Fibroblast of peridontal ligament (primary cell): Measurements from ENCODE around the gene LHFPL3.
"Not testable (repeated sequence)": the region's sequence is repeated elsewhere in the genome, so short reads cannot be mapped to it uniquely, and the experiment has no call there.

Source experiments
- DNase-seq: peaks from one replicate; pipeline ENCODE4 v3.0.0-alpha.2; 2010; ENCODE audit errors: extremely low read depth

Gene LHFPL3

DNA sequence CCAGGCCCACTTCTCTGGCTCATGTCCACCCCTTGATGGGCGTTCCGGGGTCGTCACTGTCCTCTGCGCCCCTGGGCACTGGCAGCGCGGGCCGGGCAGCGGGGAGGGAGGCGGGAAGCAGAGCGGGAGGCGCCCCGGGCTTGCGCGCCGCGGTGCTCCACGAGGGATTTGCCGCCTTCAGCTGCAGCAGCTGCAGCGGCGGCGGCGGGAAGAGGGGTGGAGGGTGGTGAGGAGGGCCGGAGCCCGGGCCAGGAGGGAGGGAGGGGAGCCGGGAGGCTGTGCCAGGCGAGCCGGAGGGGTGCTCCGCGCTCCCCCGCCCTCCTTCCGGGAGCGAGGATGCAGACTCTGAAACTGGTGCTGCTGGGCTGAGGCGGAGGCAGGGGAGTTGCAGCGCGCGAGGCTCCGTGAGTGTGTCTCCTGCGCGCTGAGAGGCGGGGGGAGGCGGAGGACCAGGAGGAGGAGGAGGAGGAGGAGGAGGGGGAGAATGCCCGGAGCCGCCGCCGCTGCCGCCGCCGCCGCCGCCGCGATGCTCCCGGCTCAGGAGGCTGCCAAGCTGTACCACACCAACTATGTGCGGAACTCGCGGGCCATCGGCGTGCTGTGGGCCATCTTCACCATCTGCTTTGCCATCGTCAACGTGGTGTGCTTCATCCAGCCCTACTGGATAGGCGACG, at the start of gene LHFPL3:
Gene LHFPL3 (plus strand): TSS at position 308 of the 674 bp plus-strand sequence.
- DNase-seq, result no peak

GRCh38 chr7:104281685-104282084, 46.7 kb upstream of the LHFPL3 start:
- not testable (repeated sequence) for DNase-seq

DNA sequence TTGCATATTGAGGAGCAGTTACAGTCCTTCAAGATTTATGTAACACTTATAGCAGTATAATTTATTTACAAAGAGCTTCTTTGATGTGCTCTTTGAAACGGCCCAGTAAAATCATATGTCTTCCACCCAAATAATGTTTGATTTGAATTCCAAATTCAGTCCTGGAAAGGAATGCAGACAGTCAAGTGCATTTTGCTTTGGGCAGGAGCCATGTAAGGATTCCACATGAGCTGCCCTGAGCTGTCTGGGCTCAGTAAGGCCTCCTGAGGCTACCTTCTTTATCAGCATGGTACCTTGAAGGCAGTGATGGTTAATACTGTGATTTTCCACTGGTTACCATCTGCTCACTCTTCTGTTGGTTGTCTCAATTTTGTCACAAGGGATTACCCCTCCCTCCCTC, 41.6 kb upstream of the LHFPL3 start:
- no peak for DNase-seq

GRCh38 chr7:104288137-104288536, 40.3 kb upstream of the LHFPL3 start:
- no peak for DNase-seq

DNA sequence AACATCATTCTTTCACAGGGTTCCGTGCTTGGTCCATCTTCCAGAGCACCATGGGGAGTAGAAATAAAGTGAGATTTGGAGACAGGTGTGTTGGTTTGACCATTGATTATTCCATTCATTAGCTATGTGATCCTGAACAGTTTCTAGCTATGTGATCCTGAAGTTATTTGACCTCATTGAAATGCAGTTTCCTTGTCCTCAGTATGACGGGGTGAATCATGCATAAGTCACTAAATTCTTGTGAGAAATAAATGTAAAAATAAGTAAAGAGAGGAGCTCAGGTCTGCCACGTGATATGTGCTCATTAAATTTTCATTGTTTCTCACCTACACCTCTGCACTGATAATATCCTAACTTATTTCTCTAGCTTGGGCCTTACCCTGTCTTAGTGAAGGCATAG, 34.1 kb upstream of the LHFPL3 start:
- DNase-seq, result no peak

DNA sequence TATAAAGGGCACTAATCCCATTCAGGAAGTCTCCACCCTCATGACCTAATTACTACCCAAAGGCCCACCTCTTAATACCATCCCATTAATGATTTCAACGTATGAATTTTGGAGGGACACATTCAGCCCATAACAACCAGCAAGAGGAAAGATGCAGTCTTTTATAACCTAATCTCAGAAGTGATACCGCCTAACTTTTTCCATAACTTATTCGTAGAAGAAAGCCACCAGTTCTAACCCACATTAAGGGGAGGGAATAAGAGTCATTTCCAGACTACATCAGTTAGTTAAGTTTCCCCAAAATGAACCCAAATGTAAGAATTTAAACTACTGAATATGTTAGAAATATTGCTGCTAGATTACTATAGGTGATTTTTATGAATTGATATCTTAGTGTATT, 32.1 kb upstream of the LHFPL3 start:
- DNase-seq, result no peak

DNA sequence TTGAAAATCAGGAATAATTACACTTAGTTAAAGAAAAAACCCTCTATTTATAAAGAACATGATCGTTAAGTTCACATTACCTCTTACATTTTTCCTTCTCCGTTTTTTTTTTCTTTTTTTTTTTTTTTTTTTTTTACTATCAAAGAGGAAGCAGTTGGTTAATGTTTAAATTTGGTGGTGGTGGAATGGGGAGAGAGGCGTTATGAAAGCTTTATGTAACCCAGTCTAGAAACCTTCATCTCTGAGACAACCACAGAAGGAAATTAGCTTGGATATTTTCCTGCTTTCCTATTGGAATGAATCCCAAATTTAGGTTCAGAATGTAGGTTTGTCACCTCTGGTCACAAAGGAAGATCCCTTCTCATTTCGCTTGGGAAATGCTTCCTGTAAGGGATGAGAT, 31.5 kb upstream of the LHFPL3 start:
- DNase-seq, result no peak

GRCh38 chr7:104299323-104299722, 29.1 kb upstream of the LHFPL3 start:
- DNase-seq, result no peak

- no peak for DNase-seq
These were observed 28.6 kb upstream of the LHFPL3 start for GRCh38 chr7:104299777-104300176.

DNA sequence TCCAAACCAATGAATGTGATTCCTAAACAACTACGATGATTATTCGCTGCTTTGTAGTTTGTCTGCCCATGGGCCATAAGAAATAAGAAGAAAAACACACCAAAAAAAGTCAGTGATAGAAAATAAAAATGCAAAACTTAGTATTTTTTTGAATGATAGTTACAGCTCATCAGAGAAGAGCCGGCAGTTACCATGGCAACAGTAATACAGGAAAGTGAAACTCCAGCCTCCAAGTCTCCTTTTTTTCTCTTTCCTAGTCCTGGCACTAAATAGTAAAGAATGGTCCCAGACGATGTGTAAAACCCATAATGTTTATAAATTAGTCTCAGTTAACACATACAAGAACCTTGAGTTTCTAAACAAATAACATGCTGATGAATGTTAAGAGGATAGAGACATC, 21.6 kb upstream of the LHFPL3 start:
- no peak for DNase-seq

GRCh38 chr7:104317948-104318629, 10.3 kb upstream of the LHFPL3 start:
- DNase-seq, result no peak

DNA sequence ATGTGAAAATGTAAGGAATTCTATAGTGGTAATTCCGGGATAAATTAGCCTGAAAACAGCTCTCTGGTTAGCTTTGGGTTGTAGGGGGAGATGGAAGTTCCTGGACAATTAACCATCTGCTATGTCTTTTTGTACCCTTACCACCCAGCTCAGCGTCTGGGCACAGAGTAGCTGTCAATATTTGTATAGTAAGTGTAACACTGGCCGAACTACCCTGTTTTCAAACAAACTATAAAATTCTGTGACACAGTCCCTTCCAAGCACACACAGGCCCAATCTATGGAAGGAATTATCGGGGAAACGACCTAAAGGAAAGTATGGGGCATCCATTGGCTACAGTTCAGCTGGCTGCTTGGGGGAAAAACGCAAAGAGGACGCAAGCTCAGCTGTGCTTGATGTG, 869 bp upstream of the LHFPL3 start:
- DNase-seq, result no peak

GRCh38 chr7:104327938-104328295, 486 bp upstream of the LHFPL3 start:
- DNase-seq, result no peak

- DNase-seq, result no peak
These were observed 795 bp downstream of the LHFPL3 start for GRCh38 chr7:104328970-104329825.

GRCh38 chr7:104341546-104341945, 13.1 kb downstream of the LHFPL3 start:
- DNase-seq, result no peak

- no peak for DNase-seq
These were observed 24.3 kb downstream of the LHFPL3 start for GRCh38 chr7:104352736-104353135.

- DNase-seq, result no peak
These were observed 28.8 kb downstream of the LHFPL3 start for GRCh38 chr7:104357166-104357565.

DNA sequence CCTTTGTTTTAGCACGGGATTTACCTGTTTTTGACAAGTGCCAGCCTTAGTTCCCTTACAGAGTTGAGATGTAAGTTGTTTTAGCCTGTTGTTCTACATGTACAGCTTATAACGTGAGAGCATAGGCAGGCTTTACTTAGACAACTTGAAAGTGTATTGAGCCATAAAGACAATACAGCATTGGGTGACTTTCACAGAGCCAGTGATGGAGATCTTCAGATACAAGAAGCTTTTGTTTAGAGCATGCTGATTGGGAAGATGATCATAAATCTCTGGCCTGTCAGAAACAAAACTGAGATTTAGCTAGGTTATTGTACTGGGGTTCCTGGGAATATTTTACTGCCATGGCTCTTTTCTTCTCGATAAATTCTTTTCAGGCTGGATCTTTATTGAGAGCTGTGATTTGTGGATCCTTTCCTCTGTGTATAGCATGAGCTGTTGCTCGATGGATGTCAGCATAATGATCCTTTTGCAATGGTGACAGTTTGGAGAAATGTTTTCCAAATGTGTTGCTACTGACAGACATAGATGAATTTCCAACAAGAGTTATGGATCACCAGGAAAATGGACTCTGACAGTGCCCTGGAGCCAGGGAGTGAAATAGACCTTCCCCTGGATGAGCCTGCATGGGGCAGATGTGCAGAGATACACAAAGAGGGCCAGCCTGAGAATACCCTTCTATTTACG, 30.2 kb downstream of the LHFPL3 start:
- DNase-seq, result no peak

DNA sequence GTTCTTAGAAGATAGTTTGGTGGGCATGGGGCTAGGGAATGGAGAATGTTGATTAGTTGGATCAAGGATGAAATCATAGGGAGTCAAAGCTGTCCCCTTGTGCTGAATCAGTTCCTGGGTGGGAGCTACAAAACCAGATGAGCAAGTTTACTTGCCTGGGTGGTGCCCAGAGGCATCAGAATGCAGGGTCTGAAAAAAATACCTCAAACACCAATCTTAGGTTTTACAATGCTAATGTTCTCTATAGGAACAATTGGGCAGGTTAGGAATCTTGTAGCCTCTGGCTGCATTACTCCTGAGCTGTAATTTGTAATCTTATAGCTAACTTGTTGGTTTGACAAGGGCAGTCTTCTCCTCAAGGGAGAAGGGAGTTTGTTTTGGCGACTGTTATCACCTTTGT, 34.4 kb downstream of the LHFPL3 start:
- DNase-seq, result no peak

DNA sequence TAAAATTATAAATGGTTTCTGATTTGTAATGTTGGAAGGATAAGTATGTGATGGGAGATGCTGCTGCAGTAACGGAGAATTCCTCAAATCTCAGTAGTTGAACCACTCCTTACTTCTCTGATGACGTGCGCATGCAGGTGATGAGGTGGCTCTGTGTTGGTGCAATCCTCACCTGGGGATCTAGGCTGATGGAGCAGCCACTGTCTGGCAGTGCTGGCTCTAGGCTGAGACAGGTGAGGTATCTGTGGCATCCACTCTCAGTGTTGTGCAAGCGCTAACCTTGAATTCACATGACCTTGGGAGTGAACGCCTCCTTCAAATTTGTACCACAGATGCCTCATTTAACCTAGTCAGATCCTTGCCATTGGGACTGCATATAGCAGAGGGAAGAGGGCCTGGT, 35.0 kb downstream of the LHFPL3 start:
- no peak for DNase-seq

GRCh38 chr7:104366390-104366789, 38.0 kb downstream of the LHFPL3 start:
- DNase-seq, result no peak

GRCh38 chr7:104367926-104368325, 39.5 kb downstream of the LHFPL3 start:
- no peak for DNase-seq
